GM21723 (cell line): ENCODE data around the gene CPA3.

ENCODE experiments used
- ATAC-seq: cut with Tn5 transposase; IDR thresholded peaks from one replicate; pipeline ENCODE4 v1.9.1; 2021; ENCODE audit warnings: mild to moderate bottlenecking, moderate library complexity; ENCODE audit not compliant: unreplicated experiment

CPA3 gene

DNA sequence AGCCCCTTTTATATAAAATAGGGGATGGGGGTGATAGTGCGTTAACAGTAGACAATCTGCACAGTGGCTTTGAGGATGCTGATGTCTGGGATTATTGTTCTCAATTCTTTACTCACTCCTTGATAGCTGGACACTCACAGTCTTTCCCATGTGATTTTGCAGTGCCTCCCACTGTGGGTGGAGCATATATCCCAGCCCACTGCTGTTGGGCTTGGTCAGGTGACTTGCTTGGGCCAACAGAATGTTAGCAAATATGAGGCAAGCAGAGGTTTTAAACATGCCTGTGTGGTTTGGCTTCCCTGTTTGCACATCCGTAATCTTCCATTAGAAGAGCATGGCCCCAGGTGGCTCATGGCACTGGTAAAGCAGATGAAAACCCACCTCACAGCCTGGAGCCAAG, 46.5 kb downstream of the CPA3 start:
- ATAC-seq, result no peak

DNA sequence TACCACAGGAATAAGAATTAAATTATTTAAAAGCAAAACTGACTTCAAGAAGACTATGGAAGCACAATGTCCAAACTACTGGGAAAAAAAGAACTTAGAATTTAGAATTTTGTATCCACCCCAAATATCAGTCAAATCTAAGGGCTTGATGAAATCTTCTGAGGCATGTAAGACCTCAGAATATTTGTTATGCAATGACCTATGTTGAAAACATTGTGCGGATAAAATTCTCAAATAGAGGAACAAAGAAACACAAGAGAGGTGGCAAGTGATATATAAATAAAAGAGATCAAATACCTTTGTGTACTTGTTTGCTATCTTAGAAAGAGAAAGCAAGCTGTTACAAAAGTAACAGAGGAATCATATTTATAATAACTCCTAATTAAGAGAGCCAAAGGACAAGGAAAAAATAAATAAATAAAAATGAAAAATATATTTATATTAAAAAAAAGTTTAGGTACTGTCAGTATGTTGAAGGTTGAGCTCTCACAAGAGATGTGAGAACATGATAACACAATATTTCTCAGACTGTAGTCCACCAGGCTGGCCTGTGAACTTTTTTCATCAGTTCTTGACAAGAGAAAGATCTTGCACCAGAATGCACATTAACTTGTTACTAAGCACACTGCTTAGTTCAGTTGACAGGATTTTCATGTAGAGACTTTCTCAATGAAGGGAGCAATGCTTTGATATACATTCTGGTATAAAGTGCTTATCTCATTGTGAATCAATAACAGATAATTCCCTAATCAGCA, 50.0 kb downstream of the CPA3 start:
- ATAC-seq, result no peak

GRCh38 chr3:148916132-148916531, 51.0 kb downstream of the CPA3 start:
- no peak for ATAC-seq

- no peak for ATAC-seq
Observed at GRCh38 chr3:148922467-148922866, 57.4 kb downstream of the CPA3 start.

- no peak for ATAC-seq
Observed at GRCh38 chr3:148923592-148923991, 58.5 kb downstream of the CPA3 start.

GRCh38 chr3:148924562-148924961, 59.5 kb downstream of the CPA3 start:
- no peak for ATAC-seq

DNA sequence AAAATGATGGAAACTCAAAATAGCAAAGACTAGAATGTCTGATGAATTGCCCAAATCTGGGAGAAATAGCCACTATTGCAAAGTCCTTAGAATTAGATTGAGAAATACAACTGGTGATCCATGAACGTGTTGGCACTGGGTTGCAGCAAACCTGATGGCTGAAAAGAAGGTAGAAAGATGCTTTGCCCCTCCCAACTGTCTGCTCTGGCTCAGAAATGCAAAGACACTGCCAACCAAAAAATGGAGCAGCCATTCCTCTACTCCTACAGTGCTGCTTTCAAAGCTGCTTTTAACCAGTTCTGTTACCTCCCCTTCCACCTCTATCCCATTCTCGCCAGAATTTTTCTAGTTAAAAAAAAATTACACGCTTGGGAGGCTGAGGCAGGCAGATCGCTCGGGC, 60.7 kb downstream of the CPA3 start:
- no peak for ATAC-seq

- no peak for ATAC-seq
Observed at GRCh38 chr3:148930752-148931151, 65.7 kb downstream of the CPA3 start.

DNA sequence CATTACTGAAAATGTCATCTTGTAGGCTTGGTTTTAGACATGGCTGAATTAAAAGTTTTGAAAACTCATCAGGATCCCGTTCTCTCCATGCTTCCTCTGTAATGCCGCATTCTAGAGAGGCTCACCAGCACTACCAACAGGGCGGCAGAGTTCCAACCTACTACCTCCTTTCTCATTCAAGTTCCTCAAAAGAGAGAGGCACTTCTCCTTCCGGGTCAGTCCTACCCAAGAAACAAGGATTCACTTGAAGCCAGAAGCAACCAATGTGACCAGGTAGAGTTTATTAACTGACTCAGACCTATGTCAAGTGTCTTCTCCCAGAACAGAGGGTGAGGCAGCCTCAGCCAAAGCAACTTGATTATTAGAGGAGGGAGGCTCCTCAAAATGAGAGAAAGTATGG, 66.5 kb downstream of the CPA3 start:
- ATAC-seq, result no peak

- ATAC-seq, result no peak
Observed at GRCh38 chr3:148932972-148933371, 67.9 kb downstream of the CPA3 start.

DNA sequence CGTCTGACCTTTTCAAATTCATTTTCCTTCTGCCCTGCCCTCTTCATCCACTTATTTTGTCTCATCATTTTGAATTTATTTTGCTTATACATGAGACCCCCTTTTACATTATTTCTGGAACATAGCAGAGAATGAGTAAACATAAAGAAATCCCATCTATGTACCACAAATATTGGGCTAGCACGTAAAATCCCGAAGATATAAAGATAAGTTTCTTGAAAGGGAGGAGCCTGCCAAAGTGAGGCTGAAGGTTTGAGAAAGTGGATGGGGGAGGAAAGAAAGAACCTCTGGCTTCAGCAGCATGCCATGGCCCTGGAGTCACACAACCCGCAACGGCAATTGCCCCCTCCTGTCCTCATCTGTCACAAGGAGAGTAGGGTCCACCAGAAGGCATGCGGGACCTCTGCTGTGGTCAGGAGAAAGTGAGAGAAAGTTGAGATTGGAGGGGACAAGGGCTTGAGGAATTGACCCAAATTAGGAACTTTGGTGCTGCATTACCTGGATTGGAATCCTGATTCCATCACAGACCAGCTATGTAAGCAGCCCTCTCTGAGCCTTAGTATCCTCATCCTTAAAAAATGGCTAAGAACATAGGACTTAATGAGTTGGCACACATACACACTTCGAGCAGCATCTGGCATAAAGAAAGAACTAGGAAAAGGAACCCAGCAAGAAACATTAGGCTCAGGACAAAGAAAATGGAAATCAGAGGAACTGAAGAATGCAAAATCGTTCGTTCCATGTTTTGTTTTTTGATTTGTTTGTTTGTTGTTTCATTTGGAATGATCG, 72.6 kb downstream of the CPA3 start:
- no peak for ATAC-seq

DNA sequence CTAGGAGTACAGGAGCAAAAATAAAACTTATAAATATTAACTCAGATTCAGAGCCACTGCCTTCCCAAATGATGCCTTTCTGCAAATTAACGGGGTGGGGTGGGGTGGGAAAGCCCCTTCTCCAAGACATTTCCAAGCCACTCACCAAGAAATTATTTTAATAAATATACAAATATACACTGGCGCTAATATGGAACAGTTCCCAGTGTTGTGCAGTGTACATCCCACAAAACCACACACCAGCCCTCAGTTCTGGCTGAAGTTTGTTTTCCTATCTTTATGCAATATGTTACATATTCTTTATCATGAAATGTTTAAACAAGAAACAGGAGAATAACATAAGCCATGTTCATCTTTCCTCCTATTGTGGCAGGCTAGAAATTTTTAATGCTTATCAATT, 73.2 kb downstream of the CPA3 start:
- ATAC-seq, result no peak

DNA sequence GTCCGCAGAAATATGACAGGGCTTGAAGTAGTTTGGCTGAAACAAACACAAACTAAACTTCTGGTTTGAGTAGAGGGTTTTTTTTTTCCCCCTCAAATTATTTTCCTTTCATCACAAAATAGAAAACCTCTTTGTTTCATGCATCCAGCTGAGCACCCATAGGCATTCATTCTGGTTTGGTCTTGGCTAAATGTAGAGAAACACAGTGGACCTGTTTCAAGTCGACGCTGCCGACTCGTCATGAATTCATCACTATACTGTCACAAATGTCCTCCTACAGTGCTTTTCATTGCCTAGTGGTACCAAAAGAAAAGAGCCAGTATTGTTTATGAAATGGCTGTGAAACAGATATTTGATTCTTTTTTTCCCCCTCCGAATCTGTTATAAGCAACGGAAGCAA, 73.8 kb downstream of the CPA3 start:
- ATAC-seq, result no peak

DNA sequence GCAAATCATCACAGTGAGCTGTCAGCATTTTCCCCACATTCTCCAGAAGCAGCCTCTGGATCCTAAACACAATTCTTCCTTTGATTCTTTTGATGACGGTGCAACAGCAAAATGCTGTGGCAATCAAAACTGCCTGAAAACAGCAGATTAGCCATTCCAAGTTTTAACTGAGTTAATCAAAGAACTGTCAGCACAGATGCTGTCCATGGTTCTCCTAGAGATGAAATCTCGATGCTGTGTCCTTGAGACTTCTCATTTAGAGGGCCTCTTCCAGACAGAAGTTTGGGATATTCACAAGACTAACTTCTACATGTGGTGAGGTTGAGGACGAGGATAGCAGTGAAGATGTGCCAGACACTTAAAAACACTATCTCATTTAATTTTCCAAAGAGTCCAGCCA, 75.9 kb downstream of the CPA3 start:
- ATAC-seq, result no peak

DNA sequence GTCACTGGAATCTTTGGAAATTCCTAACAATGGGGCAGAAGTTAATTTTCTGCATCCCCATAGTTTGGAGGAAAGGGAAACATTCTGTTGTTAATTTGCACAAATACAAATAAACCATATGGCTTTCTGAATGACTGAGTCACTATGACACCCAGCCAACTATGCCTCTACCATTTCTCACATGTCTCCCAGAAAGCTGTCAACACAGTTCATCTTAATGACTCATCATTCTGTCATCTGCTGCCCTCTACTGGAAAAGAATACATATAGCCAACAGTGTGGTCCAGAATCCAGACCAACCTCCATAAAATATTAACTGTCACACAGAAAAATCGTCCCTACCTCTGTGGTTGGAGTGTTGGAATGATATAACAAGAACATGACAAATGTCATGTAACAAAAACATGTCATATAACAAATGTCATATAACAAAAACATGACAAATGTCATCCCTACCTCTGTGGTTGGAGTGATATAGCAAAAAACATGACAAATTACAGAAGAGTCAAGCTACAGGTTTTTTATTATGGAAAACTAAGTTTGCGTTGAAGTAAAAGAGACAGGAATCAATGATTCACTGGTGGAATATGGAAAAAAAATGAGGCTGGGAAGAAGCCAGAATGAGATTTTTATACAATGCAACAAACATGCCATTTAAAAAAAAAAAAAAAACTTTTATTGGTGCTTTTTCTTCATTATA, 78.6 kb downstream of the CPA3 start:
- peak; percentile 95 for ATAC-seq

DNA sequence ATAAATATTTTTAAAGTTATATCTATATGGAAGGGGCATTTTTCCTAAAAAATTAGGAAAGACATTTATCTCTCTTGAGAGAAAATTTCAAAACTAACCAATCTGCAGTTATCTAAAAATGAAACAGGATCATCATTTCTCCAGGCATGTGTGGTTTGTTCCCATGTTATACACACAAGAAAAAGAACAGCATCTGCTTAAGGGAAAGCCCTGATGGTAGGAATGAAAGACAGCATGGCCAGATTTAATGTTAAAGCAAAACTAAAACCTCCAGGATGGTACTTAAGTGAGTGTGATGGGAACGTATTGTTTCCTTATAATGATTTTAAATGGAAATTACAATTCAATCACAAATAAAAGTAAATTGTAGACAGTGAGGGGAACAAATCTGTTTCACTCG, 80.0 kb downstream of the CPA3 start:
- ATAC-seq, result no peak
